IMR-90 (cell line): ENCODE measurements around the gene ATP6V1F. TPM values are rescaled to one million over a fixed set of nuclear protein-coding genes. Genes with fewer than 3 reads are reported as not detected.

Experiments
- ATAC-seq: fragments of 200-7000 bp; cut with Tn5 transposase; 2 replicates; pipeline ENCODE4 v1.9.1; 2020; ENCODE audit warnings: low read depth, mild to moderate bottlenecking, moderate library complexity
- BruUV-seq: library from RNA; stranded (reverse); fragments of 400-500 nt; replicated peaks from 2 replicates; lab custom pipeline; 2021; lab: Mats Ljungman, UMichigan
- CTCF ChIA-PET: fragments of 300-600 bp; formaldehyde crosslinking; extraction: SDS; loops from one replicate; lab custom pipeline; 2021; ENCODE audit warnings: antibody characterized with exemption; lab: Yijun Ruan, JAX
- POLR2A ChIA-PET: fragments of 300-600 bp; sonication (Branson Sonifier 250); formaldehyde crosslinking; loops from one replicate; lab custom pipeline; 2022; ENCODE audit warnings: antibody characterized with exemption; ENCODE audit not compliant: unreplicated experiment; lab: Charles Lee
- DNase-seq: peaks from one replicate; pipeline ENCODE4 v3.0.0; 2013
- H2AFZ ChIP-seq: replicated peaks from 2 replicates; pipeline ENCODE3; 2013; ENCODE audit warnings: low read length, mild to moderate bottlenecking; ENCODE audit not compliant: poor library complexity
- H2AK5ac ChIP-seq: 2 replicates; pipeline ENCODE4 v1.6.1; 2013; ENCODE audit warnings: low read depth, low read length, inconsistent platforms
- H2AK9ac ChIP-seq: replicated peaks from 2 replicates; pipeline ENCODE3; 2013; ENCODE audit warnings: mild to moderate bottlenecking, low read depth, low read length, moderate library complexity; ENCODE audit not compliant: poor library complexity
- H2BK120ac ChIP-seq: 2 replicates; pipeline ENCODE4 v1.6.1; 2013; ENCODE audit warnings: low read depth, low read length, inconsistent platforms
- H2BK15ac ChIP-seq: 3 replicates; pipeline ENCODE4 v1.6.1; 2013; ENCODE audit warnings: low read depth, low read length, inconsistent platforms
- H2BK20ac ChIP-seq: 2 replicates; pipeline ENCODE4 v1.6.1; 2013; ENCODE audit warnings: low read depth, mild to moderate bottlenecking, inconsistent platforms, low read length, moderate library complexity
- H2BK5ac ChIP-seq: 2 replicates; pipeline ENCODE4 v1.6.1; 2013; ENCODE audit warnings: mild to moderate bottlenecking, low read depth, low read length, inconsistent platforms; ENCODE audit not compliant: poor library complexity, severe bottlenecking
- H3K14ac ChIP-seq: replicated peaks from 2 replicates; pipeline ENCODE4 v1.6.1; 2013; ENCODE audit warnings: low read depth, low read length, inconsistent platforms
- H3K18ac ChIP-seq: 2 replicates; pipeline ENCODE4 v1.6.1; 2013; ENCODE audit warnings: low read depth, low read length, control low read depth
- H3K23ac ChIP-seq: 2 replicates; pipeline ENCODE4 v1.6.1; 2013; ENCODE audit warnings: low read depth, low read length, inconsistent platforms
- H3K27ac ChIP-seq: 2 replicates; pipeline ENCODE4 v1.5.1; 2013; ENCODE audit warnings: mild to moderate bottlenecking, control low read depth, low read length; ENCODE audit not compliant: insufficient read depth
- H3K27me3 ChIP-seq: 2 replicates; pipeline ENCODE4 v1.6.1; 2013; ENCODE audit warnings: low read length; ENCODE audit not compliant: control insufficient read depth, insufficient read depth
- H3K36me3 ChIP-seq: 2 replicates; pipeline ENCODE4 v1.6.1; 2013; ENCODE audit warnings: low read length, mixed read lengths; ENCODE audit not compliant: control insufficient read depth, insufficient read depth
- H3K4ac ChIP-seq: 2 replicates; pipeline ENCODE4 v1.6.1; 2013; ENCODE audit warnings: low read depth, low read length, inconsistent platforms
- H3K4me1 ChIP-seq: 2 replicates; pipeline ENCODE4 v1.6.1; 2013; ENCODE audit warnings: low read length, mixed read lengths; ENCODE audit not compliant: control insufficient read depth, insufficient read depth
- H3K4me2 ChIP-seq: 2 replicates; pipeline ENCODE4 v1.6.1; 2013; ENCODE audit warnings: low read depth, mild to moderate bottlenecking, control low read depth, low read length, moderate library complexity
- H3K4me3 ChIP-seq: 2 replicates; pipeline ENCODE4 v1.5.1; 2013; ENCODE audit warnings: low read depth, mild to moderate bottlenecking, control low read depth, low read length, moderate library complexity; ENCODE audit not compliant: insufficient read depth
- H3K56ac ChIP-seq: 2 replicates; pipeline ENCODE4 v1.6.1; 2013; ENCODE audit warnings: low read length, inconsistent platforms; ENCODE audit not compliant: insufficient read depth; ENCODE audit errors: extremely low read depth
- H3K79me1 ChIP-seq, 2 experiments: 2 replicates each; pipeline ENCODE4 v1.6.1; 2013; ENCODE audit warnings: low read length in 2 of 2, inconsistent platforms in 1 of 2, low read depth in 1 of 2
- H3K9ac ChIP-seq: 2 replicates; pipeline ENCODE4 v1.6.1; 2013; ENCODE audit warnings: low read depth, low read length, control low read depth
- H3K9me1 ChIP-seq: 2 replicates; pipeline ENCODE4 v1.6.1; 2013; ENCODE audit warnings: low read length, inconsistent platforms; ENCODE audit not compliant: insufficient read depth
- H3K9me3 ChIP-seq: 2 replicates; pipeline ENCODE4 v1.6.1; 2013; ENCODE audit warnings: low read length; ENCODE audit not compliant: control insufficient read depth, insufficient read depth
- H4K20me1 ChIP-seq: 2 replicates; pipeline ENCODE4 v1.6.1; 2013; ENCODE audit warnings: low read length, inconsistent platforms; ENCODE audit not compliant: insufficient read depth
- H4K5ac ChIP-seq: 2 replicates; pipeline ENCODE4 v1.6.1; 2013; ENCODE audit warnings: mild to moderate bottlenecking, low read depth, low read length, control low read depth
- H4K8ac ChIP-seq, 2 experiments: 2 replicates each; pipeline ENCODE4 v1.6.1; 2013; ENCODE audit warnings: low read depth in 2 of 2, low read length in 2 of 2, control low read depth in 1 of 2, inconsistent platforms in 1 of 2
- H4K91ac ChIP-seq: 2 replicates; pipeline ENCODE4 v1.6.1; 2013; ENCODE audit warnings: low read depth, low read length, inconsistent platforms; ENCODE audit not compliant: insufficient read depth
- BHLHE40 ChIP-seq: fragments of 150-350 bp; IDR thresholded peaks from 2 replicates; pipeline ENCODE4 v1.6.1; 2016; ENCODE audit warnings: mild to moderate bottlenecking, low read depth, low read length
- CEBPB ChIP-seq: IDR thresholded peaks from 2 replicates; pipeline ENCODE4 v1.6.1; 2012; ENCODE audit warnings: low read depth, low read length, improper control_type of control experiment
- CHD1 ChIP-seq: IDR thresholded peaks from 2 replicates; pipeline ENCODE4 v1.6.1; 2012; ENCODE audit warnings: low read depth, low read length, improper control_type of control experiment
- CTCF ChIP-seq: conservative IDR thresholded peaks from 2 replicates; pipeline ENCODE4 v1.5.1; 2012; ENCODE audit warnings: mild to moderate bottlenecking, low read depth, low read length, improper control_type of control experiment
- FOS ChIP-seq: fragments of 150-350 bp; IDR thresholded peaks from 2 replicates; pipeline ENCODE4 v1.6.1; 2016; ENCODE audit warnings: low read depth, low read length
- MAFK ChIP-seq: IDR thresholded peaks from 2 replicates; pipeline ENCODE4 v1.6.1; 2012; ENCODE audit warnings: low read depth, low read length, improper control_type of control experiment
- MAZ ChIP-seq: IDR thresholded peaks from 2 replicates; pipeline ENCODE4 v1.6.1; 2012; ENCODE audit warnings: low read depth, mild to moderate bottlenecking, low read length, improper control_type of control experiment, moderate library complexity, borderline replicate concordance
- MXI1 ChIP-seq: IDR thresholded peaks from 2 replicates; pipeline ENCODE4 v1.6.1; 2012; ENCODE audit warnings: low read depth, mild to moderate bottlenecking, low read length, moderate library complexity, borderline replicate concordance
- NFE2L2 ChIP-seq: fragments of 150-350 bp; IDR thresholded peaks from 2 replicates; pipeline ENCODE4 v1.6.1; 2016; ENCODE audit warnings: low read depth, mild to moderate bottlenecking, low read length
- POLR2A ChIP-seq: IDR thresholded peaks from 2 replicates; pipeline ENCODE4 v1.6.1; 2012; ENCODE audit warnings: mild to moderate bottlenecking, low read depth, low read length
- RAD21 ChIP-seq: IDR thresholded peaks from 2 replicates; pipeline ENCODE4 v1.6.1; 2012; ENCODE audit warnings: low read length, improper control_type of control experiment
- RCOR1 ChIP-seq: IDR thresholded peaks from 2 replicates; pipeline ENCODE4 v1.6.1; 2012; ENCODE audit warnings: mild to moderate bottlenecking, low read length, improper control_type of control experiment; ENCODE audit not compliant: insufficient replicate concordance
- RFX5 ChIP-seq: IDR thresholded peaks from 2 replicates; pipeline ENCODE4 v1.8.0; 2012; ENCODE audit warnings: low read depth, mild to moderate bottlenecking, low read length, moderate library complexity
- SMC3 ChIP-seq: fragments of 150-350 bp; IDR thresholded peaks from 2 replicates; pipeline ENCODE4 v1.6.1; 2016; ENCODE audit warnings: low read depth, mild to moderate bottlenecking, antibody characterized with exemption, low read length, moderate library complexity
- WGBS, 2 experiments: methylation state at CpG; one replicate each; pipeline versions ENCODE4 v1.1.5 to v1.1.7; 2013; ENCODE audit warnings: missing lambda C conversion rate in 2 of 2; ENCODE audit not compliant: insufficient read length in 1 of 2; ENCODE audit errors: extremely low coverage in 2 of 2; 5-methylcytosine and 5-hydroxymethylcytosine counted together
- dilution Hi-C: fragments of 300-500 bp; cut with HindIII; formaldehyde crosslinking; loops from one replicate; pipeline ENCODE4 v1.14.3; 2018; ENCODE audit warnings: low sequenced_read_pairs; ENCODE audit not compliant: unreplicated experiment
- in situ Hi-C: fragments of 300-500 bp; cut with MboI; formaldehyde crosslinking; loops from 3 replicates; pipeline ENCODE4 v1.14.3; 2019; ENCODE audit warnings: low sequenced_read_pairs, inconsistent platforms, mixed read lengths
- intact Hi-C: fragments of 100-400 bp; cut with micrococcal nuclease; formaldehyde crosslinking; loops from 2 replicates; pipeline ENCODE4 v1.10.0; 2022
- polyA plus RNA-seq, 3 experiments: library from polyadenylated mRNA; depleted of rRNA; stranded (reverse); fragments of >200 nt; gene quantifications; 2 replicates each; pipeline ENCODE4 v1.2.3, GENCODE V29; 2012; ENCODE audit warnings: low replicate concordance in 1 of 3
- total RNA-seq: library from RNA; depleted of rRNA; stranded (reverse); fragments of >200 nt; gene quantifications from 2 replicates; pipeline ENCODE4 v1.2.3, GENCODE V29; 2012
- TF ChIP-seq, protein P1 (sequence below): fragments of 150-350 bp; IDR thresholded peaks from 2 replicates; pipeline ENCODE4 v1.6.1; 2016; ENCODE audit warnings: low read depth, mild to moderate bottlenecking, low read length, moderate library complexity, borderline replicate concordance

ATP6V1F gene
- total and polyA plus RNA-seq, 2 of the 4 experiments (the other 2 are of a cell fraction), result 104 to 321 TPM

- no peak overlapping the region for H4K8ac ChIP-seq
- H4K5ac ChIP-seq, result no peak overlapping the region
- ChIA-PET CTCF (no interaction called here), POLR2A (no interaction called here)
- 61% methylated on average over 4 of the region's 10 CpGs; no CpG with 5 or more reads in 1 of the 2 experiments for WGBS, 2 experiments
- H3K56ac ChIP-seq, result no peak overlapping the region
- H2AK9ac ChIP-seq, result peak overlapping the region; percentile 42
- intact Hi-C loops (loop anchor here (5.0 kb wide), 3 partner anchors 269 to 454 kb away; partner anchors contain the start of gene METTL2B), in situ Hi-C loops (loop anchor here (5.0 to 25.0 kb wide), 2 partner anchors 274 to 419 kb away; partner anchors contain the start of gene HILPDA), dilution Hi-C loops (no loop called here)
- H4K91ac ChIP-seq, result no peak overlapping the region
- H3K4me2 ChIP-seq, result no peak overlapping the region
- peak overlapping the region; percentile 51 for H2AFZ ChIP-seq
- H3K4ac ChIP-seq, result no peak overlapping the region
- no peak overlapping the region for H2BK5ac ChIP-seq
- H3K9ac ChIP-seq, result no peak overlapping the region
- DNase-seq (no peak), ATAC-seq (no peak)
- no peak overlapping the region for H3K18ac ChIP-seq
- H3K9me1 ChIP-seq, result no peaks in the 10 kb centered on the region
- no peak overlapping the region for H3K14ac ChIP-seq
- H3K4me3 ChIP-seq, result no peak overlapping the region
- no peaks in the 10 kb centered on the region for H3K9me3 ChIP-seq
- no peak overlapping the region for H3K23ac ChIP-seq
- H4K20me1 ChIP-seq, result no peaks in the 10 kb centered on the region; the same call in 1 of the 2 replicates
- no TSS peak for BruUV-seq
- H3K4me1 ChIP-seq, result no peaks in the 10 kb centered on the region
- H2AK5ac ChIP-seq, result no peak overlapping the region
- H3K27me3 ChIP-seq, result peaks cover 7% of the 10 kb centered on the region; the same call in 1 of the 2 replicates
- H3K36me3 ChIP-seq, result no peaks in the 10 kb centered on the region
- no peaks in the 10 kb centered on the region for H3K79me1 ChIP-seq
- H3K27ac ChIP-seq, result no peak overlapping the region
- no peak overlapping the region for H2BK120ac ChIP-seq
- H2BK20ac ChIP-seq, result no peak overlapping the region
- no peak overlapping the region for H2BK15ac ChIP-seq
- TF ChIP-seq FOS (no peak), MAZ (no peak), CTCF (no peak), RCOR1 (no peak), MXI1 (no peak), RAD21 (no peak), RFX5 (no peak), CHD1 (no peak), NFE2L2 (no peak), POLR2A (no peak), BHLHE40 (no peak), CEBPB (no peak), SMC3 (no peak), MAFK (no peak)
- TF ChIP-seq, protein P1, sequence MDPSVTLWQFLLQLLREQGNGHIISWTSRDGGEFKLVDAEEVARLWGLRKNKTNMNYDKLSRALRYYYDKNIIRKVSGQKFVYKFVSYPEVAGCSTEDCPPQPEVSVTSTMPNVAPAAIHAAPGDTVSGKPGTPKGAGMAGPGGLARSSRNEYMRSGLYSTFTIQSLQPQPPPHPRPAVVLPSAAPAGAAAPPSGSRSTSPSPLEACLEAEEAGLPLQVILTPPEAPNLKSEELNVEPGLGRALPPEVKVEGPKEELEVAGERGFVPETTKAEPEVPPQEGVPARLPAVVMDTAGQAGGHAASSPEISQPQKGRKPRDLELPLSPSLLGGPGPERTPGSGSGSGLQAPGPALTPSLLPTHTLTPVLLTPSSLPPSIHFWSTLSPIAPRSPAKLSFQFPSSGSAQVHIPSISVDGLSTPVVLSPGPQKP, result no peak
Observed at GRCh38 chr7:128881458-128882125, 18.9 kb downstream of the ATP6V1F start.
